ENCODE measurements around the gene RPP25.
"Not testable (repeated sequence)": the region's sequence is repeated elsewhere in the genome, so short reads cannot be mapped to it uniquely, and the experiment has no call there.

RPP25 gene

DNA sequence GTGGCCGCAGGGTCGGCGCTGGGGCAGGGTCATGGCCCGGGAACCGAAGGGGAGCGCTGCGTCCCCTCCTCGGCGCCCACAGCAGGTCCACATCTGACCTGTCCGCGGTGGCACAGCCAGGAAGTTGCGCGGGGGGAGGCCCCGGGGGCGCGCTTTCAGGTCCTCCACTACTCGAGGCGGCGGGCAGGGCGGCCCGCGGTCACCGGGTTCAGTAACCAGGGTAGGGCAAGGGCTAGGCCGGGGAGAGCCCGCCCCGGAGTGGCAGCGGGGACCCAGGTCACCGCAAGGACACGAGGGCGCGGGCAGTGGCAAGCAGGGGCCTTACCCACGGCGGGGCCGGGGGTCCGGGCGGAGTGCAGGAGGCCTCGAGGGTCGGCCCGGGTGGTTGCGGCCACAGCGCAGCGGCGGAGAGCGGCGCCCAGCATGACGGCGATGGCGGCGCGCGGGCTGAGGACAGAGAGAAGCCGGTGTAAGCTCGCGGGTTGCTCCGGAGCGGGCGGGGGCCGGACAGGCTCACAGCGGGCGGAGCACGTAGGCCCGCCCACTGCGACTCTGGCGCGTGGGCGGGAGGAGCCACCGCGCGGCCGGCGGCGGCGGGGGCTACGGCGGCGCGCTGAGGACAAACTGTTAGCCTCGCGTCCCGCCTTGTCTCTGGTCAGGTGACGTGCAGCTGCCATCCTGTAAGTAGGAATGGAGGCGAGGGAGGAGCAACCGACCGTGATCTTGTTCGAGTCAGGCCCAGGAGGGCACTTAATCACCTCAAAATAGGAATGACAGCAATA lies 18.8 kb downstream of the RPP25 start, which contains the start of gene COX5A:
COX5A (minus strand) TSS at position 484 of the 782 bp plus-strand sequence; CDS start at position 425, 59 bp downstream.
- H3K27ac Mint-ChIP-seq (ENCODE audit: low read depth) = peak within 1 kb of the TSS; percentile 74
- DNase-seq (ENCODE audit: low spot score in 2 of 2) = peak; percentile 78 to 86
- H3K36me3 Mint-ChIP-seq (ENCODE audit: insufficient read depth) = peaks cover 12% of the 10 kb centered on the region
- ATAC-seq (replicated peaks; ENCODE audit: extremely low read depth, poor library complexity, severe bottlenecking) = peak; percentile 95
- H3K9me3 Mint-ChIP-seq = no peaks in the 10 kb centered on the region
- H3K4me3 Mint-ChIP-seq = peak within 1 kb of the TSS; percentile 89
- peaks cover 28% of the 10 kb centered on the region for H3K4me1 Mint-ChIP-seq
- no peaks in the 10 kb centered on the region for H3K27me3 Mint-ChIP-seq

DNA sequence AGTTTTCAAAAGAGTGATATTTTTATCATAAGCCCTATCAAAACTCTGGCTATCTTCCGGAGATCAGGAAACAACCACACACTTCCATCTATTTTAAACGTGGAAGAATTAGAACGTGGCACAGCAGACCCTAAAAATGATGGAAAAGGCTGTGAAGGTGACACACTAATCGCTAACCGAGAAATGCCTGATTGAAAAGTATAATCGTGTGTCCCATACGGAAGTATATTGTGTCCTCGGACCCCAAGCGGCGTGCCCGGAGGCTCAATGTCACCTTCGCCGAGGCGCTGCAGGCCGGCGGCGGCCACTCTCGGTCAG lies 19.3 kb downstream of the RPP25 start:
- ATAC-seq (replicated peaks; ENCODE audit: extremely low read depth, poor library complexity, severe bottlenecking) (peak; percentile 5), DNase-seq (ENCODE audit: low spot score in 2 of 2) (no peak)
- Mint-ChIP-seq H3K36me3 (ENCODE audit: insufficient read depth) (peaks cover 12% of the 10 kb centered on the region), H3K4me1 (peaks cover 28% of the 10 kb centered on the region), H3K9me3 (no peaks in the 10 kb centered on the region), H3K27me3 (no peaks in the 10 kb centered on the region), H3K27ac (ENCODE audit: low read depth) (peak overlapping the region; percentile 74), H3K4me3 (peak overlapping the region; percentile 89)

DNA sequence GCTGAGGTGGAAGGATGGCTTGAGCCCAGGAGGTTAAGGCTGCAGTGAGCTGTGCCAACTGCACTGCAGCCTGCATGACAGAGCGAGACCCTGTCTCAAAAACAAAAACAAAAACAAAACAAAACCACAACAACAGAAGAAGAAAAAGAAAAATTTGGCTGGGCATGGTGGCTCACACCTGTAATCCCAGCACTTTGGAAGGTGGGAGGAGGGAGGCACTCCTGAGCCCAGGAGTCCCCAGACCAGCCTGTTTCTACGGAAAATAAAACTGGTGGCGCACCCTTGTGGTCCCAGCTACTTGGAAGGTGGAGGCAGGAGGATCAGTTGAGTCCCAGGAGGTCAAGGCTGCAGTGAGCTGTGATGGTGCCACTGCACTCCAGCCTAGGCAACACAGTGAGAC lies 21.4 kb downstream of the RPP25 start:
- Mint-ChIP-seq H3K4me3 (peak overlapping the region; percentile 80), H3K4me1 (peaks cover 28% of the 10 kb centered on the region), H3K36me3 (ENCODE audit: insufficient read depth) (peaks cover 26% of the 10 kb centered on the region)
- not testable (repeated sequence) for H3K27ac Mint-ChIP-seq (ENCODE audit: low read depth); H3K27me3 Mint-ChIP-seq; H3K9me3 Mint-ChIP-seq; DNase-seq (ENCODE audit: low spot score in 2 of 2); ATAC-seq (replicated peaks; ENCODE audit: extremely low read depth, poor library complexity, severe bottlenecking)

- H3K27me3 Mint-ChIP-seq = no peaks in the 10 kb centered on the region
- H3K27ac Mint-ChIP-seq (ENCODE audit: low read depth) = peak overlapping the region; percentile 57
- peaks cover 28% of the 10 kb centered on the region for H3K4me1 Mint-ChIP-seq
- H3K9me3 Mint-ChIP-seq = no peaks in the 10 kb centered on the region
- no peak for DNase-seq (ENCODE audit: low spot score in 2 of 2)
- no peak overlapping the region for H3K4me3 Mint-ChIP-seq
- ATAC-seq (replicated peaks; ENCODE audit: extremely low read depth, poor library complexity, severe bottlenecking) = no peak
- H3K36me3 Mint-ChIP-seq (ENCODE audit: insufficient read depth) = peaks cover 40% of the 10 kb centered on the region
Observed at GRCh38 chr15:74933573-74933972, 23.0 kb downstream of the RPP25 start.

- Mint-ChIP-seq H3K4me3 (no peak overlapping the region), H3K36me3 (ENCODE audit: insufficient read depth) (peaks cover 63% of the 10 kb centered on the region), H3K9me3 (no peaks in the 10 kb centered on the region), H3K27ac (ENCODE audit: low read depth) (no peak overlapping the region), H3K27me3 (no peaks in the 10 kb centered on the region), H3K4me1 (peaks cover 7% of the 10 kb centered on the region)
- DNase-seq (ENCODE audit: low spot score in 2 of 2) = no peak
- ATAC-seq (replicated peaks; ENCODE audit: extremely low read depth, poor library complexity, severe bottlenecking) = no peak
Observed at GRCh38 chr15:74928771-74929198, 27.8 kb downstream of the RPP25 start.

DNA sequence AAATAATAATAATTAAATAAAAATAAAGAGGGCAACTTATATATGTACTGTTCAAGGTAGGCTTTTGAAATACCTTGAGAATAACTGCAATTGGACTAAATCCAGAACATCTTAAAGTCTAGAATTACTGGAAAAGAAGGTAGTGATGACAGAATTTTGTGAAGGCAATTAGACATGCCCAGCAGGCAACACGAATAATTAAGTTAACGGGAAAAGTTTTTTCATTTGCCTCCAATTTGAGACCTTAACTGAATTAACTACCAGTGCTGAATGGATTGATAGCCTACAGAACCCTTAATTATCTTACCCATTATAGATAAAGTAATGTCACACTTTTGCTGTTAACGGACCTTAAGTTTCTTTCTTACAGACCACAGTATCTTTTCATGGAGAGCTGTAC lies 32.0 kb downstream of the RPP25 start:
- Mint-ChIP-seq H3K4me1 (no peaks in the 10 kb centered on the region), H3K36me3 (ENCODE audit: insufficient read depth) (peaks cover 76% of the 10 kb centered on the region)

DNA sequence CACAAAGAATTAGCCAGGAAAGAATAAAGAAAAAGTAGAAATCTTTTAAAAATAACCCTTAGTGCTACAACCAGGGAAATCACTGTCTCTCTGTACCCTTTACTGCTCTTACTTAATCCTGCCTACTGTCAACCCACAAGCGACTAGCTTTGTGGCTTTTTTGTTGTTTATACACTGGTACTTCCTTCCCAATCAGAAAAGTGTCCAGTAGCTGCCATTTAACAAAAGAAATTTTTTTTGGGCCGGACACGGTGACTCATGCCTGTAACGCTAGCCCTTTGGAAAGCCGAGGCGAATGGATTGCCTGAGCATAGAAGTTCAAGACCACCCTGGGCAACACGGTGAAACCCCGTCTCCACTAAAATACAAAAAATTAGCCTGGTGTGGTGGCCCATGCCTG lies 36.1 kb downstream of the RPP25 start:
- H3K9me3 Mint-ChIP-seq = no peaks in the 10 kb centered on the region
- peaks cover 74% of the 10 kb centered on the region for H3K36me3 Mint-ChIP-seq (ENCODE audit: insufficient read depth)
- ATAC-seq (replicated peaks; ENCODE audit: extremely low read depth, poor library complexity, severe bottlenecking) = no peak
- no peaks in the 10 kb centered on the region for H3K27me3 Mint-ChIP-seq
- DNase-seq (ENCODE audit: low spot score in 2 of 2) = no peak
- H3K27ac Mint-ChIP-seq (ENCODE audit: low read depth) = no peak overlapping the region
- H3K4me1 Mint-ChIP-seq = no peaks in the 10 kb centered on the region
- no peak overlapping the region for H3K4me3 Mint-ChIP-seq

More for the DNA sequence above, 32.0 kb downstream of the RPP25 start:
- Mint-ChIP-seq H3K9me3 (no peaks in the 10 kb centered on the region), H3K27me3 (no peaks in the 10 kb centered on the region), H3K27ac (ENCODE audit: low read depth) (no peak overlapping the region), H3K4me3 (no peak overlapping the region)
- ATAC-seq (replicated peaks; ENCODE audit: extremely low read depth, poor library complexity, severe bottlenecking) = no peak
- no peak for DNase-seq (ENCODE audit: low spot score in 2 of 2)

DNA sequence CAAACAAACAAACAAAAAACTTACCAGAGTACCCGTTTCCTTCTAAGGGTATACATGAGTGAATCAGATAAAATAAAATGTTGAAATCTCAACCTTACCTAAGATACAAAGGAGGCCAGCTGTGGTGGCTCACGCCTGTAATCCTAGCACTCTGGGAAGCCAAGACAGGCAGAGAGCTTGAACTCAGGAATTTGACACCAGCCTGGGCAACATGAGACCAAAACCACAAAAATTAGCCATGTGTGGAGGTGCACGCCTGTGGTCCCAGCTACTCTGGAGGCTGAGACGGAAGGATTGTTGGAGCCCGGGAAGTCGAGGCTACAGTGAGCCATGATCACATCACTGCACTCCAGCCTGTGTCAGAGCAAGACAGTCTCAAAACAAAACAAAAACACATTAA lies 38.9 kb downstream of the RPP25 start:
- H3K36me3 Mint-ChIP-seq (ENCODE audit: insufficient read depth) = peaks cover 63% of the 10 kb centered on the region
- no peaks in the 10 kb centered on the region for H3K4me1 Mint-ChIP-seq
- no peak overlapping the region for H3K27ac Mint-ChIP-seq (ENCODE audit: low read depth)
- no peak overlapping the region for H3K4me3 Mint-ChIP-seq
- DNase-seq (ENCODE audit: low spot score in 2 of 2) (no peak), ATAC-seq (replicated peaks; ENCODE audit: extremely low read depth, poor library complexity, severe bottlenecking) (no peak)
- H3K9me3 Mint-ChIP-seq = no peaks in the 10 kb centered on the region
- no peaks in the 10 kb centered on the region for H3K27me3 Mint-ChIP-seq

DNA sequence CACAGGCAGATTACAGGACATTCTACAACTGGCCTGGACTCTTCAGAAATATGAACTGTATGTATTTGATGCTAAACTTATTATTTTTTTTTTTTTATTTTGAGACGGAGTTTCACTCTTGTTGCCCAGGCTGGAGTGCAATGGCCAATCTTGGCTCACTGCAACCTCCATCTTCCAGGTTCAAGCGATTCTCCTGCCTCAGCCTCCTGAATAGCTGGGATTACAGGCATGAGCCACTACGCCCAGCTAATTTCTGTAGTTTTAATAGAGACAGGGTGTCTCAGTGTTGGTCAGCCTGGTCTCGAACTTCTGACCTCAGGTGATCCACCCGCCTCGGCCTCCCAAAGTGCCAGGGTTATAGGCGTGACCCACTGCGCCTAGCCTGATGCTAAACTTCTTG lies 42.8 kb downstream of the RPP25 start:
- not testable (repeated sequence) for H3K4me3 Mint-ChIP-seq; H3K27ac Mint-ChIP-seq (ENCODE audit: low read depth); H3K9me3 Mint-ChIP-seq; H3K4me1 Mint-ChIP-seq; DNase-seq (ENCODE audit: low spot score in 2 of 2); ATAC-seq (replicated peaks; ENCODE audit: extremely low read depth, poor library complexity, severe bottlenecking); H3K27me3 Mint-ChIP-seq
- H3K36me3 Mint-ChIP-seq (ENCODE audit: insufficient read depth) = peaks cover 32% of the 10 kb centered on the region

GRCh38 chr15:74913041-74913440 lies 43.5 kb downstream of the RPP25 start:
- no peak overlapping the region for H3K4me3 Mint-ChIP-seq
- DNase-seq (ENCODE audit: low spot score in 2 of 2) = no peak
- no peak for ATAC-seq (replicated peaks; ENCODE audit: extremely low read depth, poor library complexity, severe bottlenecking)
- H3K36me3 Mint-ChIP-seq (ENCODE audit: insufficient read depth) = peaks cover 26% of the 10 kb centered on the region
- no peaks in the 10 kb centered on the region for H3K9me3 Mint-ChIP-seq
- no peak overlapping the region for H3K27ac Mint-ChIP-seq (ENCODE audit: low read depth)
- no peaks in the 10 kb centered on the region for H3K27me3 Mint-ChIP-seq
- H3K4me1 Mint-ChIP-seq = no peaks in the 10 kb centered on the region

GRCh38 chr15:74908635-74909034 lies 47.9 kb downstream of the RPP25 start:
- DNase-seq (ENCODE audit: low spot score in 2 of 2) (no peak), ATAC-seq (replicated peaks; ENCODE audit: extremely low read depth, poor library complexity, severe bottlenecking) (no peak)
- Mint-ChIP-seq H3K9me3 (no peaks in the 10 kb centered on the region), H3K27me3 (no peaks in the 10 kb centered on the region), H3K4me3 (no peak overlapping the region), H3K36me3 (ENCODE audit: insufficient read depth) (peaks cover 8% of the 10 kb centered on the region), H3K4me1 (peaks cover 27% of the 10 kb centered on the region), H3K27ac (ENCODE audit: low read depth) (no peak overlapping the region)

DNA sequence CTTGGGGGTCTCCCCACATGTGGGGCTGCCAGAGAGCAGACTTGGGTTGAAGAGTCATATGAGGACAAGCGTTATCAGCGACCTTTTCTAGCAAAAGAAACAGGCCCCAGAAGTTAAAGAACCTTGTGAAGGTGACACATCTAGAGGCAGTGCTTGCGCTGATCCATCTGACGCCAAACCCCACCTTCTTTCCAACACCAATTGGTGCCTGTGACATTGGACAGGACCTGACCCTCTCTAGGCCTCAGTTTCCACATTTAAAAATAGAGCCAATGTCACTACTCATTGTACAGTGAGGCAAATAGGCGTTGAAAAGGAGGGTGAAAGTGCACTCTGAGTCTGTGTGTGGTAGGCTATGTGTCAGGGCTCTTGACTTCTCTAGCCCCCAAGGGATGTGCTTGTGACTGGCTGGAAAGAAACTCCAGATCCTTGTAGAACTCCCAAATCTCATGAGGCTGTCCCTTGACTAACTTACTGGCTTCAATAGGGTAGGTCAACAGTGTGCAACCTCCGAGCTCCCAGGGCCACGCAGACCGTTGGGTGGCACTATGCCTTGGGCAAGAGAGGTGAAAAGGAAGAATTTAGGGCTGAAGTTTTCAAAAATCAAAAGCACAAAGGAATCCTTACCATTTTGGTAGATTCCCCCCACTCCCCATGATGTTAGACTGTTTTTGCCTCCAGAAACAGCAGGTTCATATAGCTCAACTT lies 49.3 kb downstream of the RPP25 start:
- H3K36me3 Mint-ChIP-seq (ENCODE audit: insufficient read depth) = peaks cover 11% of the 10 kb centered on the region
- ATAC-seq (replicated peaks; ENCODE audit: extremely low read depth, poor library complexity, severe bottlenecking) (peak; percentile 6), DNase-seq (ENCODE audit: low spot score in 2 of 2) (no peak)
- peaks cover 27% of the 10 kb centered on the region for H3K4me1 Mint-ChIP-seq
- peak overlapping the region; percentile 98 for H3K27ac Mint-ChIP-seq (ENCODE audit: low read depth)
- no peaks in the 10 kb centered on the region for H3K9me3 Mint-ChIP-seq
- no peaks in the 10 kb centered on the region for H3K27me3 Mint-ChIP-seq
- H3K4me3 Mint-ChIP-seq = peak overlapping the region; percentile 99
